NB4 (cell line): ENCODE data around the gene ZNF362.

Source experiments
- CTCF ChIP-seq: IDR thresholded peaks from one replicate; pipeline ENCODE4 v1.5.1; 2012; ENCODE audit warnings: low read depth, low read length
- POLR2A ChIP-seq: IDR thresholded peaks from 2 replicates; pipeline ENCODE4 v1.6.1; 2011; ENCODE audit warnings: mild to moderate bottlenecking; ENCODE audit not compliant: insufficient read length; ENCODE audit errors: extremely low read depth

- peak; percentile 86 for TF ChIP-seq CTCF
- TF ChIP-seq POLR2A = no peak
Observed at GRCh38 chr1:33295450-33296081, 39.3 kb downstream of the ZNF362 start.
